ENCODE data around the gene EFHB.
"Not testable (repeated sequence)": the region's sequence is repeated elsewhere in the genome, so short reads cannot be mapped to it uniquely, and the experiment has no call there.

EFHB gene

DNA sequence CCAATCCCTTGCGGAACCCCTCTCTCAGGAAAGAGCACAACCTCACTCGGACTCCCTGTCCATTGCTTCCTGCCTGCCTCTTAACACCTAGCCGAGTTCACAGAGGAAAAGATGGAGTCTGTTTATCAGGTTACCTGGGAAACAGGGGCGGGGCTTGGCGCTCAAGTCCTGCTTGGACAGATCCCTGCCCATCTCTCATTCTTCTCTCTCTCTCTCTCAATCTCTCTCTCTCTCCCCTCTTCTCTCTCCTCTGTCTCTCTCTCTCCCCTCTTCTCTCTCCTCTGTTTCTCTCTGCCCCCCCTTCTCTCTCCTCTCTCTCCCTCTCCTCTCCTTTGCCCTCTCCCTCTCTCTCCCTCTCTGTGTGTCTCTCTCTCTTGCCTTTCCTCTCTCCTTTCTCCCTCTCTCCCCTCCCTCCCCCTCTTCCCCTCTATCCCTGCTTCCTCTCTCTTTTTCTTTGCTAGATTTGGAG lies at the start of gene EFHB:
EFHB (minus strand) TSS at position 120 of the 469 bp plus-strand sequence. CDS start 199 bp downstream, outside the sequence.
- no peak for DNase-seq

GRCh38 chr3:19972054-19972453 lies 38.0 kb upstream of the EFHB start:
- DNase-seq: no peak

DNA sequence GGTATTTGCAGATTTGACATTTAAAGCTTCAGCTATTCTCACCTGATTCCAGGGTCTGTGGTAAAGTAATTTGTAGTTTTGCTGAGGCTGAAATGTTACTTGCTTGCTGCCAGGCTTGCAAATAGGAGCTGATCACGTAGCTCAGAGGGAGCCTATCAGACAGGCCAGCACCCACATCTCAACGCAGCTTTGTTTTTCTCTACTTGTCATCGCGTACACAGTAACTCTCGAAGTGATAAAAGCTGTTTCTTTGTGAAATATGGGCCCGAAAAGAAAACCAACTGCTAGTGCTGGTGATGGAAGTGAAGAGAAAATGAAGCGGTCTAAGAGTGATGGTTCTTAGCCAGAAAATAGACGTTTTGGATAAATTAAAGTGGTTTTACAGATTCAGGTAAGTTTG lies 36.3 kb upstream of the EFHB start:
- DNase-seq: no peak

- DNase-seq: no peak
Measured at GRCh38 chr3:19967812-19968211, 33.8 kb upstream of the EFHB start.

DNA sequence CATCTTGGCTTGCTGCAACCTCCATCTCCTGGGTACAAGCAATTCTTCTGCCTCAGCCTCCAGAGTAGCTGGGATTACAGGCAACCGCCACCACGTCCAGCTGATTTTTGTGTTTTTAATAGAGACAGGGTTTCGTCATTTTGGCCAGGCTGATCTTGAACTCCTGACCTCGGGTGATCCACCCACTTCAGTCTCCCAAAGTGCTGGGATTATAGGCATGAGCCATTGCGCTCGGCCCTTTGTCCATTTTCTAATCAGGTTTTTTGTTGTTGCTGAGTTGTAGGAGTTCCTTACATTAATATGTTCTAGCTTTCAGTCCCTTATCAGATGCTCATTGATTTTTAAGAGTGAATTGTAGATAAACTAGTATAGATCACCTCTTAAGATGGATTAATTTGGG lies 33.2 kb upstream of the EFHB start:
- DNase-seq: no peak

DNA sequence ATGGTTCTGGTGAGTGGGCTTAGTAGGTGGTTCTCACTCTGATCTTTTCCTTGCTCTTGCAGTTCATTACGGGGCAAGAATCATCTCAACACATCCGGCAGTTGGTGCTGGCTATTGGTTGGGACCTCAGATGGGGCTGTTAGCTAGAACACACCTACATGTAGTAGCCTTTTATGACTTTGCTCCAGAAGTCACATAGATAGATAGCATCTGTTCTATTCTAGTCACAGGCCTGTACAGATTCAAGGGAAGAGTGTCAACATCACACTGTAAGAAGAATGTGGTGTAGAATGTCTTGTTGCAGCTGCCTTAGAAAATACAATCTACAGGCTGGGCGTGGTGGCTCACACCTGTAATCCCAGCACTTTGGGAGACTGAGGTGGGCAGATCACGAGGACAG lies 27.9 kb upstream of the EFHB start:
- DNase-seq: no peak

DNA sequence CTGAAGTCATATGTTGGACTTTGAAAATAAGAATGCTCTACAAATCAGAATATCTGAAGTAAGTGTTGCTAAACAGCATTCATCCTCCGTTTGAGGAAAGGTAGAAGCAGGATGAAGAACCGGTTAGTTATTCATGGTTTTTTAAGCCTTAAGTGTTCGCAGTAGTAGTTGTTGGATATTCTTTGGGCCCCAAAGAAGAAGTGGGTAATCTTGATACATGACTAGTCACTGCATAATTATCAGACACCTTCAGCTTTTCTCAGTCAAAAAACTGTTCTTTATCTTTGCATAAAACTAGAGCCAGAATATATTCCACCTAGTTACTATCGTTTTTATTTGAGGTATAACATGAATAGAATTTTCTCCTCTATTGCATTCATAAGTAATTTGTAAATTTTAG lies 26.7 kb upstream of the EFHB start:
- no peak for DNase-seq

- no peak for DNase-seq
Measured at GRCh38 chr3:19959505-19959904, 25.5 kb upstream of the EFHB start.

DNA sequence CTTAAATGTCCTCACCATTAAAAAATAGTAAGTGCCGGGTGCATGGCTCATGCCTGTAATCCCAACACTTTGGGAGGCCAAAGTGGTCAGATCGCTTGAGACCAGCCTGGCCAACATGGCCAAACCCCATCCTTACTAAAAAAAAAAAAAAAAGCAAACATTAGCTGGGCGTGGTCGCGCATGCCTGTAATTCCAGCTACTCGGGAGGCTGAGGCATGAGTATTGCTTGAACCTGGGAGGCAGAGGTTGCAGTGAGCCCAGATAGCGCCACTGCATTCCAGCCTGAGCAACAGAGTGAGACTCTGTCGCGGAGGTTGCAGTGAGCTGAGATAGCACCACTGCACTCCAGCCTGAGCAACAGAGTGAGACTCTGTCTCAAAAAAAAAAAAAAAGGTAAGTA lies 23.3 kb upstream of the EFHB start:
- DNase-seq: not testable (repeated sequence)

GRCh38 chr3:19954676-19955075 lies 20.7 kb upstream of the EFHB start:
- DNase-seq: no peak

DNA sequence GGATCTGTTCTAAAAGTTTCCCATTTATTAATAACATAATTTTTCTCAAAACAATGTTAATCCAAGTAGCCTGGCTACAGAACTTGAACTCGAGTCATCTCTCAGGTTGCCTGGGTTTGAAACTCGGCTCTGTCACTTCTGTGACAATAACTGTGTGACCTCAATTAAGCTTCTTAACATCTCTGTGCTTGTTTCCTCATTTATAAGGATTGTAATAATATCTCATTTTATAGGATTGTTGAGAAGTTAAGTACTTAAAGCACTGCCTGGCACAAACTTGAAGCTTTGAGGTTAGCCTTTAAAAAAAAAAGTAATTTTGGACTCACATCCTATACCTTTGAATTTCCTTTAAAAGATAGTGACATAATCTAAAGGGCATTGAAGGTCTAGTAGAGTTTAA lies 16.3 kb upstream of the EFHB start:
- no peak for DNase-seq

DNA sequence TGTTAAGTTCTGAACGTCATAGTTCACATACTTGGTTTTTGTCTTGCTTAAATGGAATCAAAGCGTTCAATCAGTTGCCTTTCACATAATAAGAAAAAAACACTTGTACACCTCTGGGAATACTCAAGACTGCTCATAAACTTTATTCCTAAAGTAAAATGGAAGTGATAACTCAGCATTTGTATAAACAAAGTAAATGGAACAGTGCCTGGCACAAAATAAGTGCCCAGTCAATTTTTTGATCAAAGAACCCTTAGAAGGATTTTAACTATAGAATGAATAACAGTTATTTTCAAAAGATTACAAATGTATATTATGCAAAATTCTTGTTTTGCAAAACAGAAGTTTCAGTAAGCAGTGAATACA lies 14.2 kb upstream of the EFHB start:
- no peak for DNase-seq

DNA sequence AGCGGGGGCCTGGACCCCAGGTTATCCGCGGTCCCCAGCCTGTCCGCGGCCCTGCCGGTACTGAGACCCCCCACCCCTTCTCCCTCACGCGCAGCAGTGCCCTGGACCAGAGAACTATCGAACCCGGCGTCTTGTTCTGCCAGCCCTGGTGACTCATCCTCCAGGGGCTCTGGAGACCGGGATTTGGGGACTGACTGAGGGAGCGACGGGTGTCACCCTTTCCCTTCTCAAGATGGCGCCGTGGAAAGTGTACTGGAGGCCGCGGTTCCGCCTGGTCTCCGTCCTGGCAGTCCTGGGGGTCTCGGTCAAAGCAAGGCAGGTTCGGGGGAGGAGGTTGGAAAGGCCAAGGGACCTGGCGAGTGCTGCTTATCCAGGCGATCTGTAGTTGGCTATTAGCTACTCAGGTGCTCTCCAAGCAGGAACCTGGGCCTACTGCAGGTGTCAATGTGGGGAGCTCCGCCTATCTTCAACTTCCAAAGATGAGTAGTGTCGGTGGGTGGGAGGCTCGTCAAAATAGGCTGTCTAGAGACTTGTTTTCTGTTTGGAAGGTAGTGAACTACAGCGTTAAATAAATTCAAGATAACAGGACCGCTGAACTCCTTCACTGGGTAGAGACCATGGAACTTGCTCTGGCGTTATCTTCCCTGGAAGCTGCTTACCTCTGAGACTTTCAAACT lies 13.7 kb upstream of the EFHB start:
- DNase-seq: peak; percentile 27

GRCh38 chr3:19946832-19947548 lies 13.0 kb upstream of the EFHB start, which contains the start of gene RAB5A:
TSS of gene RAB5A (plus strand) at chr3:19947097. CDS start at chr3:19950899, 3,802 bp downstream.
- DNase-seq: peak; percentile 97

GRCh38 chr3:19945969-19946831 lies 12.2 kb upstream of the EFHB start:
- DNase-seq: peak; percentile 53

GRCh38 chr3:19945534-19945933 lies 11.5 kb upstream of the EFHB start:
- no peak for DNase-seq

DNA sequence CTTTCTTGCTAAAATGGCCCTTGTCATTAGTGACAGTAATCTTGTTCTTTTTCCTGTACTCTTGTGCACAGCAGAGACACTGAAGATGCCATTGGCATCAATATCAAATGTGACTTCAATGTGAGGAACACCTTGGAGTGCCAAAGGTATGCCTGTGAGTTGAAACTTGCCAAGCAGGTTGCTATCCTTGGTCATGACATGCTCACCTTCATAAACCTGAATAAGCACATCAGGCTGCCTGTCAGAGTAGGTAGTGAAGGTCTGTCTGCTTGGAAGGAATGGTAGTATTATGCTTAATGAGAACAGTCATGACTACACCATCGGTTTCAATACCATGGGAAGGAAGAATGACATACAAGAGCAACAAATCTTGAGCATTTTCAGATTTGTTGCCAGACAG lies 6.6 kb upstream of the EFHB start:
- DNase-seq: no peak

DNA sequence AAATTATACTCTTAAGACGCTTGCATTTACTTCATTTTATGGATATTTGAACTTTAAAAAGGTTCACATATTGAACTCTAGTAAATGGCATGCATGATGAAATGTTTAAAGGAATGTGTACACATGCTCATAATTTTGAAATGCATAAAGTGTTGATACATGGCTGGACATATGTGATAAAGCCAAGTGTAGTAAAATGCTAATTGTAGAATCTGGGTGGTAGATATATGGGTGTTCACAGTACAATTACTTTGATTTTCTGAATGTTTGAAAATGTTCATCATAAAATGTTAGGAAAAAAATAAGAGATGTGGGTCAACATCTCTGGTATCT lies 4.2 kb upstream of the EFHB start:
- no peak for DNase-seq

GRCh38 chr3:19937459-19938294 lies 3.7 kb upstream of the EFHB start:
- no peak for DNase-seq

DNA sequence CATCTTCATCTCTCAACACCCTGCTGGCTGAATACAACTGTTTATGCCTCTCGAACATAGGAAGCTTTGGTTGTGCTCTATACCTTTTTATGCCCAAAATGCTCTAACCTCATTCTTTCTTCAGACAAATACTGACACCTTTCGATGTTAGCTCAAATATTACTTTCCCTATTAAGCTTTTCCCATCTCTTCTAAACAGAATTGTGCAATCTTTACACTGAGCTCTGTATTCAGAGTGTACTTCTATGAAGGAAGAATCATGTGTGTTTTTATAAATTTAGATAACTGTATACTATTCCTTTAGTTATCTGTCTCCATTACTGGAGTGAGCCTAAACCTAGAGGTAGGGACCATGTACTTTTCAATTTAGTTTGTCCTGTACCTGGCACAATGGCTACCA lies 1.6 kb downstream of the EFHB start:
- DNase-seq: no peak

- DNase-seq: peak; percentile 56
Measured at GRCh38 chr3:19931767-19932188, 2.2 kb downstream of the EFHB start.

DNA sequence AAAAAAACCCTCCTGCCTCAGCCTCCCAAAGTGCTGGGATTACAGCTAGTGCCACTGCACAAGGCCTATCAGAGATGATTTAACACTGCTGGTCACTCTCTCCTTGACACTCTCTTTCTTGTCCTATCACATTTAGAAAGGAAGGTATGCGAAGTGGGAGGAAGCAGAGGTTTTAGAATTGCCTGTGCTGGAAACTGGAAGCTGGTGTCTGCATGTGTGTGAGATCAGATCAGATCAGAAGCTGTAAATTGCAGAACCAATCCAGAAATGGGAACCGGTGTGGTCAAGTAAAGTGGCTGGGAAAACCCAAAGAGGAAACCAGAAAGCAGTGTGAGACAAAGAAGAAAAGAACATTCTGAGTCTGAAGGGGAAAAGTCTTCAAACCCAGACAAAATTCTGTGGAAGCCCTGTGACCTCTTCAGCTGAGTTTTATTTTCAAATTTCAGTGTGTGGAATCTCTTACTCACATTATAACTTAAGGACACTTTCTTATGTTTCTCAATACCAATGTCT lies 2.8 kb downstream of the EFHB start:
- DNase-seq: peak; percentile 93
